ENCODE data around the gene ADAP1.
A peak's percentile ranks its signal among the peaks of the same experiment; 100 is the strongest.

The ADAP1 gene

DNA sequence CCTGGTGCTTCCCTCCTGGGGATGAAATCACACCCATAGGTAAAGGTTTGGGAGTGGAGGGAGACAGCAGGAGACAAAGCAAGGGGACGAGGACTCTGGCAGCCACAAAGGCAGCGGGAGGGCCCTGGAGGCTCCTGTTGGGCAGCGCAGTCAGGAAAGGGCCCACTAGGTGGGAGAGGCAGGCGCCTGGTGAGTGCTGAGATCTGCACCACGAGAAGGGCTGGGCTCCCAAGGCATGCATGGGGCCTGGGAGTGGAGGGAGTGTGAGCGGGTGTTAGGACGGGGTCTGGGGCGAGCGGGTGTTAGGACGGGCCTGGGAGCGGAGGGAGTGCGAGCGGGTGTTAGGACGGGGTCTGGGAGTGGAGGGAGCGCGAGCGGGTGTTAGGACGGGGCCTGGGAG, 65.1 kb downstream of the ADAP1 start:
- DNase-seq = no peak

DNA sequence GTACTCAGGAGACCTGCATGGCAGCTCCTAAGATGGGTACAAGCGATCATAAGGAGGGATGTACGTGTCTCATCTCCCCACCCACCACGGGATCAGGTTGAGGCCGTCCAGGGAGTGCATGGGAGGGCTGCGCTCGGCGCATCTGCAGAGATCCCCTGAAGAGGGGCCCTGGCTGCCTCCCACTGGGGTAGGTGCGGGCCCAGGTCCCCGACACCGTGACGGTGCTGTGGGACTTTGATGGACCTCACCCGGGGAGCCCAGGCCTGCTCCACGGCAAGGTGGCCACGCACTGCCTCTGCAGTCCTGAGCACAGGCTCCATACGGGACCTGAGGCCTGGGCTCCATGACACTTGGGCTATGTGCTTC, 65.5 kb downstream of the ADAP1 start:
- no peak for DNase-seq

DNA sequence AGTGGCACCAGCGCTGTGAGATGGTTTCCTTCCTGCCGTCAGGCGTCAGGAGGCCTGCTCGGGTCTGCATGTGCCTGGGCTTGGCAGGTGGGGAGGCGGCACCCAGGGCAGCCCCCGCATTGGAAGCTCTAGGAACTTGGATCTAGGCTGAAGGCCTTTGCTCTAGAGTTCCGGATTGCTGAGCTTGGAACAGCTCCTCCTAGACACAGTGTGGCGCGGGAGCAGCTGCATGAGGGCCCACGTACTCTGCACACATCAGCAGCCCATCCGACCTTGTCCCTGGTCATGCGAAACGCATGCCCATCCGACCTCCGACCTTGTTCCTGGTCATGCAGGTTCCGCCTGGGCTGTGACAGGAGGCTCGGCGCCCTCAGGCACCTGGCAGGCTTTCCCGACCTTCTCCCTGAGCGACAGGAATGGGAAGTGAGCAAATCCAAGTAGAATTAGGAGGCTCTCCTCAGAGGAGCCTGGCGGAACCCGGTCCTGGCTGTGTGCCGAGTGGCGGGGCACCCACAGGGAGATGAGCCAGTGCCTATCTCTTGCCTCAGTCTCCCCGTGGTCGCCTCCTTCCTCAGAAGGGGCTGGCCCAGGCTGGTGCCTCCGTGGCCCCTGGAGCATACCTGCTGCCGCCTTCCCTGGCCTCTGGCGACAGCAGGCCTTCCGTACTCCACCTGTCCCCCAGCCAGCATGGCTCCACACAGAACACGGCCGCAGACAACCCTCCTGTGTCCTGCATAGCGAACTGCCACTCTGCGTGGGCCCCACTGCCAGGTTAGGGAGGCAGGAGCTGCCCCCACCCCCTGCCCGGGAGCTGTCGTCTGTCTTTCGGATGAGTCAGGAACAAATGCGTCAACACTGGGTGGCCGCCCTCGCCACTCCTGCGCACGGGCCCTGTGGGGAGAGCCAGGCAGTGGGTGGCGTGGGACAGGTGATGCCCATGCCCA, 66.1 kb downstream of the ADAP1 start:
- DNase-seq = no peak

DNA sequence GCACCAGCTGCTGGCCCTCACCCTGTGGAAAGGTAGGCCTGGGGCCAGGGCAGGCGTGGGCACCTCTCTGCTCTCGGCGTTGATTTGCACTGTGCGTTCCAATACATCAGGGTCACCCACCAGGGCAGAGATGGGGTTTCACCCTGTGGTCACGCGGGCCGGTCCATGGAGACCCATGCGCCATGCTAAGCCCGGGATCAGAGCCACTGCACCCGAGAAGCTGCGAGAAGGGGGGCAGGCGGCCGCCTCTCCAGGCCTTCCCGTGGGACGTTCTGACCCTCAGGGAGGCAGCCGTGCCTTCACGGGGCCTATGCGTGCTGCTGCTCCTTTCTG, 67.0 kb downstream of the ADAP1 start:
- no peak for DNase-seq

DNA sequence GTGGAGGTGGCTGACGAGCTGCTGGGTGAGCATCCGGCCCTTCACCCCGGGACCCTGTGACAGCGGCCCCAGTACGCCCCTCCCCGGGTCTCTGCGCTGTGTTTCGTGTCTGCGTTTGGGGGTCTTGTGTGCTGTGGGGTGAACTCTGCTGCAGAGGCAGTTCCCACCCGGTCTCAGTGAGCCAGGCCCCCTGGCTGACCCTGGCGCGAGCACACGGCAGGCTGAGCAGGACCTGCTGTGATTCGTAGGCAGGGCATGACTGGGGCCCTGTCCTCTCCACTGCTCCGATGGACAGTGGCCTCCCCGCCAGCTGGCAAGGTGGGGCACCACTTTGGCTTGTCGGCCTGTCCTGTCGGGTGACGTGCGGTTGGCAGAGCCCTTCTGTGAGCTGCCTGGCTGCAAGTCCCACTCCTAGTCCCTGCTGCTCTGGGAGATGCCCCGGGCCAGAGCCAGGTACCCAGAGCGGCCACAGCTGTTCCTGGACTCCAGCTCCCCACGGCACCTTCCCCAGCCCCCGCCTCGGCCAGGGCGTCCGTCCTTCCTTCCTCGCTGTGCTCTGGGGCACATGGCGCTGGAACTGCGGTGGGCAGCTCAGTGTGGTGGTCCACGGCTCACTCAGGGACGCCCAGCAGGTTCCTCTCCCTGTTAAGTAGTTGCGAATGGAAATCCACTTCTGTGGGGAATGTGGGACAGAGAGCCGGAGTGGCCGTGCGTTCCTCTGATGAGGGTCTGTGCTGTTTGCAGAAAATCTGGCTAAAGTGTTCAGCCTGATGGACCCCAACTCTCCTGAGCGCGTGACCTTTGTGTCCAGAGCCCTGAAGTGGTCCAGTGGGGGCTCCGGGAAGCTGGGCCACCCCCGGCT, 67.6 kb downstream of the ADAP1 start:
- DNase-seq = no peak

DNA sequence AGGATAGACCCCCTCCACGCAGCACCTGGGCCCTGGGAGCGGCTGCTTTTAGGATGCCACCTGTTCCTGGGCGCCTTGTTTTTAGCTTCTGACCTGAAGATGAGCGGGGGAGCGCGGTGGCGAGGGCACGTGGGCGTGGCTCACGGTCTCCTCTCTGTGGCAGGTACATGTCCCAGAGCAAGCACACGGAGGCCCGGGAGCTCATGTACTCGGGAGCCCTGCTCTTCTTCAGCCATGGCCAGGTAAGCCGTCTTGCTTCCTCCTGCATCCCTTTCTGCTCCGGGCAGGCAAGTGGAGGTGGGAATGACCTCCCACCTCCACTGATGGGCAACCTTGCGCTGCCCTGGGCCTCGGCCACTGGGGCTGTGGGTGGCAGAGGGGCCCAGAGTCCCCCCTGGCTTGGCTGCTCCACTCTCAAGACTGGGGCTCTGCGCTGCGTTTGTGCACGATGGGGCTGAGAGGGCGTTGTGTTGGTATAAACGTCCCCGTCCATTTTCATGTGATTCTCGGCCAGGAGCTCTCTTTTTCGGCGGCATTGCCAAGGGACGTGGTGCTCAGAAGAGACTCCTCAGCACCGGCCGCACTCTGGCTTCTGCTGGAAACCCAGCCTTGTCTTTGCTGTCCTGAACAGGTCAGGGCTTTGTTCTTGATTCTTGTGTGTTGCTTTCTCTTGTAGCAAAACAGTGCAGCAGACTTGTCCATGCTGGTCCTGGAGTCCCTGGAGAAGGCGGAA, 68.4 kb downstream of the ADAP1 start:
- DNase-seq = no peak

DNA sequence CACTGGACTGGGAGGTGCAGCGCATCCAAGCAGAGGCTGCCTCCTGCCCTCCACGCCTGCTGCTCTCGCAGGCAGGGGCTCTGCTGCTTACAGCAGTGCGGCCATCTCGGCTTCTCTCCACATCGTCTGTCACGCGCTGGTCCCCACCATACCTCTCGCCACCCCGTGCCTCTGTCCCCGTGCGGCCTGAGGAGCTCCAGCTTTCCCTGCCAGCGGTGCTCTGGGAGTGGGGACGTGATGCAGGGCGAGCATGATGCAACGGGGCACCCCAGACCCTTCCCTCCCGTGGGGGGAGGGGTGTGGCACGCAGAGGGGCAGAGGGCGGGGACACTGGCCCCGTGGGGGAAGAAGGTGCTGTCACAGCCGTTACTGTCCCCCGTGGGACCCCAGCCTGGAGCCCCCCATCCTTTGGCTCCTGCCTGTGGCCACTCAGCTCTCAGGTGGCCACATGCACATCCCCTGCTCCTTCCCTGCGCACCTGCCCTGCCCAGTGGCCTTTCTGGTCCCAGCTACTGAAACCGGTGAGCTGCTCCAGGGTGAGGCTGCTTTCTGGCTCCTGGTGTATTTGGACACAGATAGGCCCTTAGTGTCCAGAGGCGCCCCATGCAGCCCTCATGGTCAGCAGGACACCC, 69.1 kb downstream of the ADAP1 start:
- no peak for DNase-seq

DNA sequence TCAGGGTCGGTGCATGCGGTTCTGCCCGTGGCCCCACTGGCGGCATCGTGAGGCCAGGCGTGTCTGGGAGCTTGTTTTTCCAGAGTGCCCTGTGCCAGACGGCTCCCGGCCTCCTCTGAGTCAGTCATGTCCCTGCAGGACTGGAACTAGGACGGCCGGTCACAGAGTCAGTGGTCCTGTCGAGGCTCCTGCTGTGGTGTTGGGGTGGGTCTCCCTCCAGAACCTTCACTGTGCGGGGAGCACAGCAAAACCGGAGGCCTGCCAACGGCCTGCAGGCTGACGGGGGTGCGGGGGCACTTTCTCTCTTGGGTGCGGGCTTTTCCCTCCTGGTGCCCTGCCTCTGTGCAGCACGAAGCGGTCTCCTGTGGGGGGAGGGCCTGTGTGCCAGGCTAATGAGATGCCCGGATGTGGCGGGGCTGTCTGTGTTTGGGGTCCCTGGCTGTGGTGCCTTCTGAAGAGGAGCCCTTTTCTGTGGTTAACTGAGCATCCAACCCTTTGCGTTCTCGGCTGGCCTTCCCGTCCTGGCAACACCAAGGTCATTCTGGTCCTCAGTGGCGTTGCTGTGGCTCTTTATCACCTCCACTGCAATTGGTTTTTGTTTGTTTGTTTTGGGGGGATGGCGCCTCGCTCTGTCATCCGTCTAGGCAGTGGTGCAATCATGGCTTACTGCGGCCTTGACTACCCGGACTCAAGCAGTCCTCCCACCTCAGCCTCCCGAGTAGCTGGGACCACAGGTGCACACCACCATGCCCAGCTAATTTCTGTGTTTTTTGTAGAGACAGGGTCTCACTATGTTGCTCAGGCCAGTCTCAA, 70.1 kb downstream of the ADAP1 start:
- DNase-seq = no peak

DNA sequence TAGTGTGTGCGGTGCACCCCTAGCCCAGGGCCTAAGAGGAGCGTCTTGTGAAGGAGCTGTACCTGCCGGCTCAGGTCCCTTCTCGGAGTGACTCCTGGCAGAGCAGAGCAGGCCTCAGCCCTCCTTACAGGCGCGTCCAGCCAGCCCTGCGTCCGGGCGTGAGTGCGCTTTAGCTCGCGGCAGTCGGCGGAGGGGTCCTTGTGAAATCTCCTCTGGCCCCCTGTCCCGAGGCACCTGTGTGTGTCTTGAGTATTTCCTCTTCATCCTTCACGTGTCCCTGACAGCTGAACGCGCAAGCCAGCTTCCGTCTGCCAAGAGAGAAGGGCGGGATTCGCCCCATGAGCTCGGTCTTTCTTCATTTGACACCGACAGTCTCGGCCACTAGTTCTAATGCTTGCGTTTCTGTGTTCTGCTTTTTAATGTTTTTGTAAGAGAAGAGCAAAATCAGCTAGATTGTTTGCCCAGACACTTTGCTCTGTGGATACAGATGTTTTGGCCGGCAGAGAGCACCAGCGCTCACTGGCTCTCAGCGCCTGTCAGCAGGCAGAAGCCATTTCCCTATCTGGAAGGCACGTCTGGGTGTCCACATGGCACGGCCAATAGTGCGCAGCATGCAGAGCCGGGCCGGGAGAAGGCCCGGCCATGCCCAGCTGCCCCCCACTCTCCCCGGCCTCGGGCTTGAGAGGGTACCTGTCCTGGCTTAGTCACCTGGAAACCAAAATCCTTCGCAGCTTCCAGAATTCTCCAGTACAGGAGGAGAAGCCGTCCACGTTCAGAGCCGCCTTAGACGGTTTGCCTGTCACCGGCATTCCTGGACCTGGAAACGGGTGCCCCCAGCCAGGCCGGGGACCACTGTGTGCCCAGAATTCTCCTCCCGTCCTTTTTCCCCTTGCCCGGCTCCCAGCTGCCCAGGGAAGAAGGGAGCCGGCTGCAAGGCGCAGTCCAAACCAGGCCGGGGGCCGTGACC, 71.1 kb downstream of the ADAP1 start:
- DNase-seq = no peak

DNA sequence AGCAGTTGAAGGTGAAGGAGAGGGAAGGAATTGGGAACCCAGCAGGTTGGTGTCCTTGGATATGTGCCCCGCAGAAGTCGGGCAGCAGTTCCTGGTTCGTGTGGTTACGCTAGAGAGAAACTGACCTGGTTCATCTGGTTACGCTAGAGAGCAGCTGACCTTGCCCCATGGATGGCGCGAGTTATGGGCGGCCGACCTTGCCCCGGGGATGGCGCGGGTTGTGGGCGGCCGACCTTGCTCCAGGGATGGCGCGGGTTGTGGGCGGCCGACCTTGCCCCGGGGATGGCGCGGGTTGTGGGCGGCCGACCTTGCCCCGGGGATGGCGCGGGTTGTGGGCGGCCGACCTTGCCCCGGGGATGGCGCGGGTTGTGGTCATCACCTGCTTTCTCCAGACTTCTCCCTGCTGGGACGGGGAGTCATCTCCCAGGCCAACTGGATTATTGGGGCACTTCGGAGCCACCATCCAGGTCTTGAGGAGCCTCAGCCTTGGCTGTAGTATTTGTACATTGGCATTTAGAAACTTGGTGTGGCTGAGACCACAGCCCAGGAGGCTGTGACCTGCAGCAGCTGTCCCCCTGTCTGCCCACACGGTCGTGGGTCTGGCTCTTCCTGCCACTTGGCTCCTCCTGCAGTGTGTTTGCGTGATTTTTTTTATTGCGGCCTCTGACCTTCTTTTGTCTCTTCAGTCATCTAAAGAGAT, 72.0 kb downstream of the ADAP1 start:
- no peak for DNase-seq

DNA sequence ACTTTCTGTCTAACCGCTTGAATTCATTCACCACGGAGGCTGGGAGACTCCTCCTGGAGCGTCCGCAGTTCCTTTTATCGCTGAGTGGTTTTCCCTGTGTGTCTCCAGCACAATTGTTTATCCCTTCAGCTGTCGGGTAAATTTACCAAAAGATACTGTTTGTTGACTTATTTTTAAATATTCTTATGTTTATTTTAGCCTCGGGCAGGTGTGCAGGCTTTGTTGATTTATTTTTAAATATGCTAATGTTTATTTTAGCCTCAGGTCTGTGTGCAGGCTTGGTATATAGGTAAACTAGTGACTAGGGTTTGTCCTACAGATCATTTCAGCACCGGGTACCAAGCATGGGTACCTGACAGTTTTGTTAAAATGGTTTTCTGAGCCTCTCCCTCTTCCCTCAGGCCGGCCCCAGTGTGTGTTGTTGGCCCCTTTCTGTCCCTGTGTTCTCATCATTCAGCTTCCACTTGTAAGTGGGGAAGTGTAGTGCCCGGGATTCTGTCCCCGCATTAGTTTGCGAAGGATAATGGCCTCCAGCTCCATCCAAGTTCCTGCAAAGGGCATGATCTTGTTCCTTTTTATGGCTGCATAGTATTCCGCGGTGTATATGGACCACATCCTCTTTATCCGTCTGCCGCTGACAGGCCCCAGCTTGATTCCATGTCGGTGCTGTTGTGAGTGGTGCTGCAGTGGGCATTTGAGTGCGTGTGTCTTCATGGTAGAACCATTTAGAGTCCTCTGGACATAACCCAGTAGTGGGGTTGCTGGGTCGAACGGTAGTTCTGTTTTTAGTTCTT, 72.8 kb downstream of the ADAP1 start:
- no peak for DNase-seq

DNA sequence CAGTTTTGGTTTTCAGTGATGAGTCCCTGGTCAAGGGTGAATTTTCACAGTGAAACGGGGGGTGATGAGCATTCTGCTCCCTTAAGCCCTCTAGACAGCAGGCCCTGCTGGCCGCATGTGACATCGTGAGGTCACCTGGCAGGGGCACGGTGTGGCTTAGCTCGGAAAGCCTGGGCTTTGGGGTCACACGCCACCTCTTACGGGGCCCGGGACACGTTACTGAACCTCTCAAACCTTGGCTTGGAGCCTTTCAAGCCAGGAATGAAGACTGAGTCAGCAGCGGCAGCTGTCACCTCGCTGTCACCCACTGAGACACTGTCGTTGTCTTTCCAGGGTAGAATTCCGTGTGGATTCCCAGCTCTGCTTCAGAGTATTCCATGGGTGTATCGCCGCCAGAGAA, 74.0 kb downstream of the ADAP1 start:
- no peak for DNase-seq

DNA sequence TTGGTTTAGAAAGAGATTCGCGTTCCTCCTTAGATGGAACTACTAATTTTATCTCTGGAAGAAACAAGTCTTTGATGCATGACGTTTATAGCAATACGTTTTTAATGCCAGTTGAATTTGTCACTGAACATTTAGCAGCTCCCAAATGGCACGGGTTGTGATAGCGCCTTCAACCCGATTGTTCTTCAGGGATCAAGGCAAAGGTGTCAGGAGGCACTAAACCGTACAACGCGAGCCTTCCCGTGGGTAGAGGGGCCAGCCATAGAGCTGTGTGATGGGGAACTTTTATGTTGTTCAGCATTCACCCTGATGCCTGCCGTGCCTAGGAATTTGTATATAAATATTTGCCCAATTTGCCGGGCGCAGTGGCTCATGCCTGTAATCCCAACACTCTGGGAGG, 74.8 kb downstream of the ADAP1 start:
- no peak for DNase-seq

DNA sequence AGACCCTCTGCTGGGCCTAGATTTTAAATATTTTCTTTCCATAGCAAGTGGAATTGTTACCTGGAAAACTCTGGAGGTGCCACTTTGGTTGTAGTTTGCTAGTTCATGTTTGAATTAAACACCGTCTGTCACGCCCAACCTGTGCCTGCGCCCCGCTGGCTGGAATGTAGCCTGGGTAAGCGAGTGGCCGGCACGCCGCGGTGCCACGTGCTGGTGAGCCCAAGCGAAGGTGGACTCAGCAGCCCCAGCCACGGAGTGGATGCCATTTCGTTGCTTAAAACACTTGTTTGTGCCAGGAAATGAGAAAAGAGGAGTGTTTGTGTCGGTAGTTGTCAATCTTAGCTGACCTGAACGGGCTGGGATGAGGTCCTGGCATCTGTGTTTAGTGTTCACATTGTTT, 75.4 kb downstream of the ADAP1 start:
- no peak for DNase-seq

DNA sequence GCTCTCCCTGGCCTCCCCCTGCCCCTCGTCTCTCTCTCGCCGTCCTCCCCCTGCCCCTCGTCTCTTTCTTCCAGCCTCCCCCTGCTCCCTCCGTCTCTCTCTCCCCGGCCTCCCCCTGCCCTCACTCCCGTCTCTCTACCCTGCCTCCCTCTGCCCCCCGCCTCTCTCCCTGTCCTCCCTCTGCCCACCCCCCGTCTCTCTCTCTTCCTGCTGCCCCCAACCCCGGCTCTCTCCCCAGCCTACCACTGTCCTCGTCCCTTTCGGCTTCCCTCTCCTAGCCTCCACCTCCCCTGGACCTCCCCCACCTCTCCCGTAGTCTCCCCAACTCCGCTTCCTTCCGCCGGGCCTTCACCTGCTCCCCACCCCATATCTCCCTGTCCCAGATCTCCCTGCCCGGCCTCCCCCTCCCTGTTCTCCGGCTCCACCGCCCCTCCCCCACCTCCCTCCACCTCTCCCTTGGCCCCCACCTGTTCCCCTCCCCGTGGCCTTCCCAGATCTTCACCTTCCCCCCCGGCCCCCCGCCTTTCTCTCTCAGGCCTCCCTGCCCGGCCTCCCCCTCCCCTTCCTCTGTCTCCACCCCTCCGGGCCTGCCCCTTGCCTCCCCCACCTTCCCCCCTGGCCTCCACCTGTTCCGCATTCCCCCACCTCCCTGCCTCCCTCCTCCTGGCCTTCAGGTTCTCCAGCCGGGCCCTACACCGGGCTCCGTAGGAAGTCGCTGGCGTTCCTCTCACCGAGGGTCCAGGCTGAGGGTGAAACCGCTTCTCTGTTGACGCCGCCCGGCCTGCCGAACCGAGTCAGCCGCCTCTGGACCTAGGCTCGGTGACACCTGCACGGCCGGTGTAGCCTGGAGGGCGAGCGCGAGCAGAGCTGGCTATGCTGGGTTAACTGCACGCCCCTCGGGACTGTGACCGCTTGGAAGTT, 76.9 kb downstream of the ADAP1 start:
- no peak for DNase-seq

DNA sequence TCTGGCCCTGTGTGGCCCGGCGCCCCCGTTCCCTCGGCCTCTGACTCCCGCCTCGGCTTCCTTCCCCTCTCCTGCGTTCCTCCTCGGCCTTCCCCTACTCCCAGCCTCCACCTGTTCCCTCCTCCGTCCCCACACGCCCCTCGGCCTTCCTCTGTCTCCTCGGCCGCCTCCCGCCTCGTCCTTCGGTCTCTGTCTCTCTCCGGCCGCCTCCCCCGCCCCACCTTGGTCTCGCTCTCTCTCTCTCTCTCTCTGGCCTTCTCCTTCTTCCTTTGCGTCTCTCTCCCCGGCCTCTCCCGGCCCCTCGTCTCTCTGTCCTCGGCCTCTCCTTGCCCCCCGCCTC, 77.5 kb downstream of the ADAP1 start:
- no peak for DNase-seq

DNA sequence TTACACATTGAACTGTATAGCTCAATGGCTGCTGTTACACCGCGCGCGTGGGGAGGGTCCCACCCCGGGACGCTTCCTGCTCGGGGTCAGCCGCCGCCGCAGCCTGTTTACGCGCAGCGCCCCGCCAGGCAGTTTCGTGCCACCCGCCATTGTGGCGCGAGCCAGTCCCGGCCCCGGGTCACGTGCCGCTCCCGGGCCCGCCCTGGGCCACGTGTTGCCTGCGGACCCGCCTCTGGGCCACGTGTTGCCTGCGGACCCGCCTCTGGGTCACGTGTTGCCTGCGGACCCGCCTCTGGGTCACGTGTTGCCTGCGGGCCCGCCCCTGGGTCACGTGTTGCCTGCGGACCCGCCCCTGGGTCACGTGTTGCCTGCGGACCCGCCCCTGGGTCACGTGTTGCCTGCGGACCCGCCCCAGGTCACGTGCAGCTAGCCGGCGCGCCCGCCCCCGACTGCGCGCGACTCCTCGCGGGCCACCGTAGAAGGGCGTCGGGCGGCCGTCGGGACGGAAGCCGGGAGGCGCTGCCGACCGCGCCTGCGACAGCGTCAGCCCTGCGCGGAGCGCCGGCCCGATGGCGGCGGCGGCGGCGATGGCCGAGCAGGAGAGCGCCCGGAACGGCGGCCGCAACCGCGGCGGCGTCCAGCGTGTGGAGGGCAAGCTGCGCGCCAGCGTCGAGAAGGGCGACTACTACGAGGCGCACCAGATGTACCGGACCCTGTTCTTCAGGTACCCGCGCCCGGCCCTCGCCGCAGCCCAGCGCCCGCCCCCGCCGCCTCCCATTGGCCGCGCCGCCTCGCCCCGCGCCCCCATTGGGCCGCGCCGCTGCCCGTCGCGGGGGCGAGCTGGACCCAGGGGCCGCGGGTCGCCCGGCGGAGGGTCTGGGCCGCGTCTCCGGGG, 78.2 kb downstream of the ADAP1 start, which contains the start of gene GET4:
Gene GET4, plus strand, starts transcription at position 478 of the 895 bp plus-strand sequence. Its CDS starts 92 bp downstream, at position 570.
- DNase-seq = peak; percentile 59
